Left colon (tissue), 2 donors: Measurements from ENCODE around the gene MINK1. TPM values are rescaled to one million over a fixed set of nuclear protein-coding genes. Genes with fewer than 3 reads are reported as not detected.
"Not testable (repeated sequence)": the region's sequence is repeated elsewhere in the genome, so short reads cannot be mapped to it uniquely, and the experiment has no call there.

ENCODE experiments used
- ATAC-seq: fragments of 200-7000 bp; cut with Tn5 transposase; one replicate; pipeline ENCODE4 v1.9.1; 2020; ENCODE audit warnings: mild to moderate bottlenecking, moderate library complexity
- DNase-seq, 2 donors: peaks; one replicate each; pipeline ENCODE4 v3.0.0-alpha.2; 2020
- intact Hi-C, 2 donors: fragments of 100-400 bp; cut with DNase I in 1 of 2; cut with micrococcal nuclease in 1 of 2; formaldehyde crosslinking; loops; one replicate each; pipeline versions ENCODE4 v1.11.2 to v1.14.0; 2022; cut with DNase I, micrococcal nuclease
- total RNA-seq, 2 donors: library from RNA; stranded (reverse); fragmentation: NEBNext Ultra II Directional; extraction: Animal tissue kit (Norgen Biotek cat#: 25700); gene quantifications; one replicate each; pipeline ENCODE4 v1.2.1, GENCODE V29; 2021
- donor health status: DM: no; HTN: no; CAD: no.
- donor health status: DM: yes; HTN: yes; CAD: no.

MINK1 gene
- total RNA-seq, 2 donors from 2014 or later = 193 to 205 TPM

DNA sequence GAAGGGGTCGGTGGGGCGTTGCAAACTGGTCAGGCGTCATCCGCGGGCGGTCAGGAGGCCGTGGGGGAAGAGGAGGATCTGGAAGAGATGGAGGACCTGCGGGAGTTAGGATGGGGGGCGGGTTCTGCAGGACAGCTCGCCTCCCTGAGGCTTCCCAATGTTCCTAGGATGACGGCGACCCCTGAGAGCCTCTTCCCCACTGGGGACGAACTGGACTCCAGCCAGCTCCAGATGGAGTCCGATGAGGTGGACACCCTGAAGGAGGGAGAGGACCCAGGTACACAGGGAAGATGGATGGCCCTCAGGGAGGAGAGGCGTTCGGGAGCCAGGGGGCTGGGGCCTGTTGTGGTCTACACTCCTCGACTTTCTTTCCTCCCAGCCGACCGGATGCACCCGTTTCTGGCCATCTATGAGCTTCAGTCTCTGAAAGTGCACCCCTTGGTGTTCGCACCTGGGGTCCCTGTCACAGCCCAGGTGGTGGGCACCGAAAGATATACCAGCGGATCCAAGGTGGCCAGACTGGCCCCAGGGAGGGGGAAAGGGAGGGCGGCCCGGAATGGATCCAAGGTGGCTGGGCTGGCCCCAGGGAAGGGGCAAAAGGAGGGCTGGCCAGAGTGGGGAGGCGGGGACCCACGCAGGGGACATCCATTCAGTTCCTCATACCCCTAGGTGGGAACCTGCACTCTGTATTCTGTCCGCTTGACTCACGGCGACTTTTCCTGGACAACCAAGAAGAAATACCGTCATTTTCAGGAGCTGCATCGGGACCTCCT is 25.3 kb upstream of the MINK1 start:
- DNase-seq (peak in 1 of 2 donors; percentile 24), ATAC-seq (peak; percentile 11)
- intact Hi-C loops = no loop called here

DNA sequence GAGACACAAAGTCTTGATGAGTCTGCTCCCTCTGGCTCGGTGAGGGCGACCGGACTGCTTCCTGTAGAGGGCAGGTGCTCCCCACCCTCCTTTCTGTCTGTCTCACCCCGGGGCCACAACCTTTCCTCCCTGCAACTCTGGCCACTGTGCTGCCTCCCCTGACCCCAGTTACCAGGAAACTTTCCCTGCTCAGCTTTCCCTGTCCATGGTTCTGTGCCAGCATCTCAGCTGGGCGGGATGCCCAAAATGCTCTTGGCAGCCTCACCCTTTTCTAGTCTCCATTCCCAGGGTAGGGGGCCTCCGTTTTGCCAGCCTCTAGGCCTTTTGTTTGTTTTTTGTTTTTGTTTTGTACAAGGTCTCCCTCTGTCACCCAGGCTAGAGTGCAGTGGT is 24.8 kb upstream of the MINK1 start:
- no peak for ATAC-seq
- no peak for DNase-seq
- intact Hi-C loops = no loop called here

- intact Hi-C loops = no loop called here
- no peak for DNase-seq
- ATAC-seq = no peak
Observed at GRCh38 chr17:4810696-4811290, 22.3 kb upstream of the MINK1 start.

GRCh38 chr17:4811471-4811870 is 21.7 kb upstream of the MINK1 start:
- intact Hi-C loops = no loop called here
- ATAC-seq = no peak
- no peak for DNase-seq

- ATAC-seq (no peak), DNase-seq (no peak)
- intact Hi-C loops = no loop called here
Observed at GRCh38 chr17:4812690-4813089, 20.4 kb upstream of the MINK1 start.

DNA sequence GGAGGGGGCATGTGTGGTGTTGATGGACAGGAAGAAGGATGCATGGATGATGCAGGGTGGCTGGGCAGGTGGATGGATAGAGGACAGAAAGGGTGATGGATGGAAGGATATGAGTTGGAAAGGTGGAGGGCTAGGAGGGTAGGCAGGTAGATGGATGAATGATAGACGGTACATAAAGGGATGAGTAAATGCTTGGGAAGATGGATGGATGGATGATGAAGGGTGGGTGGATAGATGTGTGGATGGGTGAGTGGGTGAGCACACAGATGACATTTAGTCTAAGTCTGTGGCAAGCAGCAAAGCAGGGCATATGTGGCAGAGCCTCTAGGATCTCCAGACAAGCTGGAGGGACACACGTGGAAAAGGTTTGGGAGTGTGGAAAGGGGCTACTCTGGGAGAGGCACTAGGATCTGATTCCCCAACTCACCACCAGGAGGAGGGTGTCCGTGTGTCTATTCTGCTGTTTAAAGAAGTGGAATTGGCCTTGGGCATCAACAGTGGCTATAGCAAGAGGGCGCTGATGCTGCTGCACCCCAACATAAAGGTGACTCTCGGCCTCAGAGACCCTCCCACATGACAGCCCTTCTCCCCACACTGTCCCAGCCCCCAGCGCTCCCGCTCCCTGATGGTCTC is 18.0 kb upstream of the MINK1 start:
- DNase-seq (no peak), ATAC-seq (no peak)
- intact Hi-C loops = no loop called here

GRCh38 chr17:4816826-4817225 is 16.3 kb upstream of the MINK1 start:
- intact Hi-C loops = no loop called here
- ATAC-seq (no peak), DNase-seq (no peak)

DNA sequence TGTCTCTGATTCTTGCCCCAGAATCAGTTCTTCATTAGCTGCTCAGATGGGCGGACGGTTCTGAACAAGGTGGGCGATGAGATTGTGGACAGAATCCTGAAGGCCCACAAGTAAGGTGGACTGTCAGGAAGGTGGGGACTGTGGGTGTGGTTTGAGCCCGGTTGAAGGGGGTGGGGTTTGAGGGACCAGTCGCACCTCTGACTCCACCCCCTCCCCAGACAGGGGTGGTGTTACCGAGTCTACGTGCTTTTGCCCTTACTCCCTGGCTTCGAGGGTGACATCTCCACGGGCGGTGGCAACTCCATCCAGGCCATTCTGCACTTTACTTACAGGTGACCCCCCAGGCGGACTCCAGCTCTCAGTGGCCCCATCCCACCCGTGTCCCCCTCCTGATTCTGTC is 14.9 kb upstream of the MINK1 start:
- intact Hi-C loops = no loop called here
- ATAC-seq (no peak), DNase-seq (no peak)

- no peak for ATAC-seq
- DNase-seq = no peak
- intact Hi-C loops = no loop called here
Observed at GRCh38 chr17:4822835-4823234, 10.3 kb upstream of the MINK1 start.

DNA sequence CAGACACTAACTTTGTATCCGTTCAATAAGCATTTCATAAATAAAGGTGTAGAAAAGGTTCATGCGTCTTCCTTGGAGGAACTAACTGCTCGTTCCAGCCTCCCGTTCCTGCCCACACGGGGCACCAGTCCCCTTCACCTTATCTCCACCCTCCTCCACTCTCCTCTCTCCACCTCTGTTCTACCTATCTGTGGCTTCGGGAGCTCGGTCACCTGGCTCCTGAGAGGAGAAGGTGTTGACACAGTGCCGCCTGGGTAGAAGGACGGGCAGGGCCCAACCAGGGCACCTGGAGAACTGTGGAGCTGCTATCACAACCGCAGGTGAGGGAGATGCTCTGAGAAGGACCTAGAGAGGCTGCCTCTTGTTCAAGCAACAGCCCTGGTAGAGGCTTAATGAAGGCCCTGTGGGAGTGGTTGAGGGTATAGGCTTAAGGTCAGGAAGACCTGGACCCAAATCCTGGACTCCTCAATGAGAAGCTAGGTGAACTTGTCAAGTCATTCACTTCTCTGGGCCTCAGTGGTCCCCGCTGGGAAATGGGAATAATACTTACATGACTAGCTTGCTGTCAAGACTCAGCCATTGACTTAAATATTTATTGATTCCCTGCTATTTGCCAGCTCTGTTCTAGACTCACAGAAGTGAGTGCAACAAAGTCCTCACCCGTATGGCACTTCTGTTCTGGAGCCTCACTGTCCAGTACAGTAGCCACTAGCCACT is 9.6 kb upstream of the MINK1 start:
- ATAC-seq (peak; percentile 53), DNase-seq (no peak)
- intact Hi-C loops = no loop called here

DNA sequence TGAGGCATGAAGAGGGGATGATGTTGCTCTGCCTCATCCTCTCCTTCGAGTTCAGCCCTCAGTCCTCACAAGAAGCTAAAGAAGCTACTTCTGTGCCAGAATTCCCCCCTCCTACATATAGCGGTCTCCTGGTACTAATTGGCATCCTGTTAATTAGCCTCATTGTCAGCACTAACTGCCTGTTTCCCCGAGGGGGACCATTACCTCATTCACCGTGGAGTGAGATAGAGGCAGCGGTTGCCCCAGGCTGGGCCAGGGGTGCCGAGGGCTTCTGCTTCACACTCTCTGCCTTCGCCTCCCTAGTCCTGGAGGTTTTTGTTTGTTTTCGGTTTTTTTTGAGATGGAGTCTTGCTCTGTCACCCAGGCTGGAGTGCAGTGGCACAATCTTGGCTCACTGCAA is 5.7 kb upstream of the MINK1 start:
- no peak for ATAC-seq
- intact Hi-C loops = no loop called here
- no peak for DNase-seq

DNA sequence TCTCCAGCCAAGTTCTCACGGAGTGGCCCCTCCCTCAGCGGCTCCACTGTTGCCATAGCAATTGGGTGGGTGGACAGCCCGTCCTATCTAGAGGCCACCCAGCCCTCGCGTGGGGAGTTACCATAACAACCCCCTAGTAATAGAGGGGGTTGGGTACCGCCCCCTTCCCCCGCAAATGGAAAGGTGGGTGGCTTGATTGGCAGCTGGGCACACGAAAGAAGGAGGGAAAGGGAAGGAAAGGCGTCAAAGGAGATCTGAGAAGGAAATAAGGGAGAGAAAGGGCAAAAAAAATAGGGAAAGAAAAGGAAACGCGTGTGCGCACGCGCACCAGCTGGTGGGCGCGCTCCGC is 337 bp upstream of the MINK1 start:
- ATAC-seq, intact Hi-C loops, DNase-seq: not testable (repeated sequence)

DNA sequence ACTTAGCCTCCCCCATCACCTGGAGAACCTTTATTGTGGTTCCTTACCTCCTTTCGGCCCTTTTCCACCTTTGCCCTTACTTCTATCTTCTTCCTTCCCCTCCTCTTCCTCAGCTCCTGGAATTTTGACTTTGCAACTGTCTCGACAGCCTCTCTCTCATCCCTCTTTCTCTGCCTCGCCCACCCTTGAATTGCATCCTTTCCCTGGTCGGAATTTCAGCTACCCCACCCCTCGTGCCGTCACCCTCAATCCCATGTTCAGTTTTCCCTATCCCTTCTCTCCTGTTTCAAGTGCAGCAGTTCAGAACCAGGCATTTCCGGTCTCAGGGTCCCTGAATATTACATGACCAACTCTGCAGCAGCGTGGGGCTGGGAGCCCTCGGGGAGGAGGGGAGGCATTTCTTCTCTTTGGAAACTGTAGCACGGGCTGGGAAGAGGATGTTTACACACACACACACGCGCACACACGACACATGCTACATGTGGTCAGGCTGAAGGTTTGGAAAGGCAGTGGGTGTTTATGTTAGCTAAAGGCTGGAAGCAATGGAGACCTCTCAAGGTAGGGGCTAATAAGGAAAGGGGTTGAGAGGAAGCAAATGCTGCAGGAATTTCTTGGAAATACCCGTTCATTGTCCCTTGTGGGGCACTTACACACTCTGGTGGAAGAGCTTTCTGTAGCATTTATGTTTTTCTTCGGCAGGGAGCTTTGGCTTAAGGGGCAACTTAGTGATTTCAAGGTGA is 971 bp downstream of the MINK1 start:
- DNase-seq = peak; percentile 49 to 52
- intact Hi-C loops = no loop called here
- ATAC-seq = peak; percentile 34

- peak in 1 of 2 donors; percentile 27 for DNase-seq
- intact Hi-C loops = no loop called here
- peak; percentile 20 for ATAC-seq
Observed at GRCh38 chr17:4834681-4835020, 1.5 kb downstream of the MINK1 start.

DNA sequence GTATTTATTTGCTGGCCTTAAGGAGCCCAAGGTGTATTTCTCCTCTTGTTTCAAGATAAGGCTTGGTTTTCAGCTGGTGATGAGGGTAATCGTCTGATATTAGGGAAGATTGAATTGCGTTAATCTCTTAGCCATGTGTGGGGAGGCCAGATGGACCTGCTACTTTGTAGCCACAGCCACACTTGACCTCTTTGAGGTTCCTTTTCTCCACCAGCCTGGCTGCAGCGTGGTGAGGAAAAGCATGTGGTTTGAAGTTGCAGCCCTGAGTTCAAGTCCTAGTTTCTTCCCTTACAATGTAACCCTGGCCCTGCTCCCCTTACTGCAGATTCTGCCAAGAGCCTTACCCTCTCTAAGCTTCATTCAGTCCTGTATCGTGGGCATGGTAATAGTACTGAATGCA is 3.1 kb downstream of the MINK1 start:
- intact Hi-C loops = no loop called here
- DNase-seq (no peak), ATAC-seq (no peak)

- ATAC-seq (no peak), DNase-seq (no peak)
- intact Hi-C loops = no loop called here
Observed at GRCh38 chr17:4837471-4838308, 4.5 kb downstream of the MINK1 start.

- intact Hi-C loops = no loop called here
- ATAC-seq (no peak), DNase-seq (no peak)
Observed at GRCh38 chr17:4838309-4838785, 5.2 kb downstream of the MINK1 start.

DNA sequence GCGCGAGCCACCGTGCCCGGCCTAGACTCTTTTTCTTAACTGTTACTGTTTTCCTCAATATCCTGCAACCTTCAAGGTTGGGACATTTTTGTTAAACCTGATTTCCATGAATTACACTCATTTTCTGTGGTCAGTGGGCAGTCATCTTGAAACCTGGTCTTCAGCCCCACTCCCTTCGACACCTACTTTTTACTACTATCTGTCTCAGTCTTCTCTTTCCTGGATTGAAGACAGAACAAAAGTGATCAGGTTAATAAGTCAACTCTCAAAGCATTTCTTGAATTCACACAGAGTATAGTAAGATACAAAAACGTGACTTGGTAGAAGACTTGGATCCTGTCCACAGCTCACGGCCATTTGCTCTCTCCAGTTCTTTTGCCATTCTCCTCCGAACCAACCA is 6.1 kb downstream of the MINK1 start:
- no peak for ATAC-seq
- intact Hi-C loops = no loop called here
- DNase-seq = no peak
